T1000 (cell line): ENCODE measurements around the gene NAPG.
"Not testable (repeated sequence)": the region's sequence is repeated elsewhere in the genome, so short reads cannot be mapped to it uniquely, and the experiment has no call there.

Source experiments
- DNase-seq: peaks from one replicate; lab custom pipeline; 2025; ENCODE audit warnings: mixed read lengths; lab: John Stamatoyannopoulos, UW

Gene NAPG

GRCh38 chr18:10514601-10515000 lies 11.2 kb upstream of the NAPG start:
- DNase-seq = no peak

- no peak for DNase-seq
These were observed 10.4 kb upstream of the NAPG start for GRCh38 chr18:10515456-10515855.

GRCh38 chr18:10516078-10516477 lies 9.7 kb upstream of the NAPG start:
- no peak for DNase-seq

- no peak for DNase-seq
These were observed 7.1 kb upstream of the NAPG start for GRCh38 chr18:10518595-10519255.

- DNase-seq = no peak
These were observed 6.5 kb upstream of the NAPG start for GRCh38 chr18:10519366-10519765.

GRCh38 chr18:10519999-10520935 lies 5.6 kb upstream of the NAPG start:
- DNase-seq = peak; percentile 46

GRCh38 chr18:10521566-10521965 lies 4.3 kb upstream of the NAPG start:
- no peak for DNase-seq

- DNase-seq = no peak
These were observed 3.3 kb upstream of the NAPG start for GRCh38 chr18:10522574-10522973.

- DNase-seq = no peak
These were observed 2.3 kb upstream of the NAPG start for GRCh38 chr18:10523544-10523943.

GRCh38 chr18:10524507-10525370 lies 1.1 kb upstream of the NAPG start:
- no peak for DNase-seq

- DNase-seq = no peak
These were observed 496 bp upstream of the NAPG start for GRCh38 chr18:10525371-10525691.

GRCh38 chr18:10526561-10526949 lies 728 bp downstream of the NAPG start:
- DNase-seq = no peak

GRCh38 chr18:10528439-10528838 lies 2.6 kb downstream of the NAPG start:
- no peak for DNase-seq

- no peak for DNase-seq
These were observed 4.2 kb downstream of the NAPG start for GRCh38 chr18:10530002-10530401.

GRCh38 chr18:10530852-10531251 lies 5.0 kb downstream of the NAPG start:
- DNase-seq = no peak

- DNase-seq = no peak
These were observed 7.3 kb downstream of the NAPG start for GRCh38 chr18:10533111-10533510.

GRCh38 chr18:10536280-10536679 lies 10.5 kb downstream of the NAPG start:
- DNase-seq = no peak

- DNase-seq = no peak
These were observed 11.9 kb downstream of the NAPG start for GRCh38 chr18:10537765-10538164.

- not testable (repeated sequence) for DNase-seq
These were observed 13.3 kb downstream of the NAPG start for GRCh38 chr18:10539124-10539523.

GRCh38 chr18:10543277-10543676 lies 17.4 kb downstream of the NAPG start:
- DNase-seq = no peak

GRCh38 chr18:10544093-10544748 lies 18.4 kb downstream of the NAPG start:
- DNase-seq = no peak
